ENCODE measurements around the gene NBAS.
"Not testable (repeated sequence)": the region's sequence is repeated elsewhere in the genome, so short reads cannot be mapped to it uniquely, and the experiment has no call there.

NBAS gene

GRCh38 chr2:15260196-15260595, 300.9 kb downstream of the NBAS start:
- no peaks in the 10 kb centered on the region for H3K27me3 Mint-ChIP-seq (ENCODE audit: low read depth)
- peaks cover 43% of the 10 kb centered on the region for H3K4me1 Mint-ChIP-seq

GRCh38 chr2:15259356-15259756, 301.8 kb downstream of the NBAS start:
- peaks cover 35% of the 10 kb centered on the region for H3K4me1 Mint-ChIP-seq
- H3K4me3 Mint-ChIP-seq = no peak overlapping the region
- H3K9me3 Mint-ChIP-seq = peaks cover 19% of the 10 kb centered on the region
- no peak for TF ChIP-seq CTCF (IDR thresholded peaks at IDR 0.05; ENCODE audit: unreplicated experiment in 3 of 3)
- peak overlapping the region in 2 of 3 experiments; percentile 67 to 74 for H3K27ac Mint-ChIP-seq
- H3K36me3 Mint-ChIP-seq (ENCODE audit: low read depth) = peaks cover 37% of the 10 kb centered on the region
- H3K27me3 Mint-ChIP-seq (ENCODE audit: low read depth) = no peaks in the 10 kb centered on the region

More at GRCh38 chr2:15260196-15260595, 300.9 kb downstream of the NBAS start:
- TF ChIP-seq CTCF (IDR thresholded peaks at IDR 0.05; ENCODE audit: unreplicated experiment in 3 of 3) = no peak
- peaks cover 19% of the 10 kb centered on the region for H3K9me3 Mint-ChIP-seq
- no peak overlapping the region for H3K4me3 Mint-ChIP-seq
- H3K36me3 Mint-ChIP-seq (ENCODE audit: low read depth) = peaks cover 36% of the 10 kb centered on the region
- peak overlapping the region in 1 of 3 experiments; percentile 61 for H3K27ac Mint-ChIP-seq

- not testable (repeated sequence) for H3K27me3 Mint-ChIP-seq (ENCODE audit: low read depth); H3K27ac Mint-ChIP-seq; H3K4me3 Mint-ChIP-seq
- peaks cover 37% of the 10 kb centered on the region for H3K36me3 Mint-ChIP-seq (ENCODE audit: low read depth)
- H3K4me1 Mint-ChIP-seq = peaks cover 26% of the 10 kb centered on the region
- peaks cover 19% of the 10 kb centered on the region for H3K9me3 Mint-ChIP-seq
Measured at GRCh38 chr2:15258385-15258784, 302.7 kb downstream of the NBAS start.

- Mint-ChIP-seq H3K27ac (no peak overlapping the region), H3K4me3 (no peak overlapping the region), H3K36me3 (ENCODE audit: low read depth) (peaks cover 57% of the 10 kb centered on the region), H3K9me3 (peaks cover 34% of the 10 kb centered on the region), H3K27me3 (ENCODE audit: low read depth) (no peaks in the 10 kb centered on the region), H3K4me1 (no peaks in the 10 kb centered on the region)
- no peak for TF ChIP-seq CTCF (IDR thresholded peaks at IDR 0.05; ENCODE audit: unreplicated experiment in 3 of 3)
Measured at GRCh38 chr2:15253835-15254286, 307.3 kb downstream of the NBAS start.

- no peak overlapping the region for H3K27ac Mint-ChIP-seq
- TF ChIP-seq CTCF (IDR thresholded peaks at IDR 0.05; ENCODE audit: unreplicated experiment in 3 of 3) = no peak
- peaks cover 35% of the 10 kb centered on the region for H3K9me3 Mint-ChIP-seq
- no peaks in the 10 kb centered on the region for H3K4me1 Mint-ChIP-seq
- H3K27me3 Mint-ChIP-seq (ENCODE audit: low read depth) = no peaks in the 10 kb centered on the region
- H3K4me3 Mint-ChIP-seq = no peak overlapping the region
- H3K36me3 Mint-ChIP-seq (ENCODE audit: low read depth) = peaks cover 59% of the 10 kb centered on the region
Measured at GRCh38 chr2:15253247-15253646, 307.9 kb downstream of the NBAS start.

- H3K27me3 Mint-ChIP-seq (ENCODE audit: low read depth) = no peaks in the 10 kb centered on the region
- peaks cover 54% of the 10 kb centered on the region for H3K36me3 Mint-ChIP-seq (ENCODE audit: low read depth)
- TF ChIP-seq CTCF (IDR thresholded peaks at IDR 0.05; ENCODE audit: unreplicated experiment in 3 of 3) = no peak
- H3K9me3 Mint-ChIP-seq = peaks cover 41% of the 10 kb centered on the region
- no peak overlapping the region for H3K4me3 Mint-ChIP-seq
- H3K27ac Mint-ChIP-seq = no peak overlapping the region
- no peaks in the 10 kb centered on the region for H3K4me1 Mint-ChIP-seq
Measured at GRCh38 chr2:15251753-15252152, 309.4 kb downstream of the NBAS start.

GRCh38 chr2:15250946-15251345, 310.2 kb downstream of the NBAS start:
- Mint-ChIP-seq H3K36me3 (ENCODE audit: low read depth) (peaks cover 53% of the 10 kb centered on the region), H3K9me3 (peaks cover 41% of the 10 kb centered on the region)
- H3K27me3 Mint-ChIP-seq (ENCODE audit: low read depth); H3K4me3 Mint-ChIP-seq; H3K4me1 Mint-ChIP-seq; H3K27ac Mint-ChIP-seq: not testable (repeated sequence)
